Naive thymus-derived CD4-positive, alpha-beta T cell (primary cell): ENCODE measurements around the gene LMX1A. TPM values are rescaled to one million over a fixed set of nuclear protein-coding genes. Genes with fewer than 3 reads are reported as not detected.

Experiments used
- ATAC-seq: fragments of 150-1000 bp; cut with Tn5 transposase; 2 replicates; pipeline ENCODE4 v1.10.0; 2021; ENCODE audit warnings: mild to moderate bottlenecking, moderate library complexity
- CTCF ChIA-PET: fragments of 350-600 bp; sonication (Branson Sonifier 250); formaldehyde crosslinking; loops from one replicate; lab custom pipeline; 2021; ENCODE audit warnings: antibody characterized with exemption; lab: Charles Lee
- POLR2A ChIA-PET: fragments of 350-600 bp; sonication (Branson Sonifier 250); formaldehyde crosslinking; loops from one replicate; lab custom pipeline; 2021; ENCODE audit warnings: antibody characterized with exemption, inconsistent platforms; lab: Charles Lee
- DNase-seq, 9 donors: peaks; one replicate each; pipeline versions ENCODE4 v3.0.0 to v3.0.0-alpha.2; 2020 to 2022; ENCODE audit warnings: mixed read lengths in 1 of 9
- H3K27ac ChIP-seq: one replicate; pipeline ENCODE4 v1.7.0; 2013; ENCODE audit warnings: mild to moderate bottlenecking, low read depth, low read length, moderate library complexity
- H3K27me3 ChIP-seq, 2 donors: one replicate each; pipeline ENCODE4 v1.7.0; 2013; ENCODE audit warnings: low read length in 2 of 2, mild to moderate bottlenecking in 2 of 2, moderate library complexity in 2 of 2; ENCODE audit not compliant: control insufficient read depth in 2 of 2, insufficient read depth in 2 of 2
- H3K36me3 ChIP-seq, 3 experiments: 1 replicate in 2 of 3; 2 replicates in 1 of 3; pipeline ENCODE4 v1.7.0; 2013; ENCODE audit warnings: low read length in 3 of 3, mild to moderate bottlenecking in 3 of 3, moderate library complexity in 1 of 3; ENCODE audit not compliant: insufficient read depth in 3 of 3, control insufficient read depth in 2 of 3
- H3K4me1 ChIP-seq, 2 donors: one replicate each; pipeline ENCODE4 v1.7.0; 2013; ENCODE audit warnings: low read length in 2 of 2, mild to moderate bottlenecking in 2 of 2, moderate library complexity in 1 of 2; ENCODE audit not compliant: control insufficient read depth in 2 of 2, insufficient read depth in 2 of 2
- H3K4me3 ChIP-seq: 2 replicates; pipeline ENCODE4 v1.7.0; 2013; ENCODE audit warnings: mild to moderate bottlenecking, low read length
- H3K9me3 ChIP-seq, 3 experiments: 1 replicate in 2 of 3; 2 replicates in 1 of 3; pipeline ENCODE4 v1.7.0; 2013; ENCODE audit warnings: low read length in 3 of 3; ENCODE audit not compliant: control insufficient read depth in 2 of 3
- H3K27ac Mint-ChIP-seq, 9 donors: one replicate each; pipeline ENCODE4 v1.8.0; 2020 to 2022; ENCODE audit warnings: mixed read lengths in 9 of 9, mild to moderate bottlenecking in 8 of 9, moderate library complexity in 5 of 9, inconsistent platforms in 2 of 9
- H3K27me3 Mint-ChIP-seq, 5 donors: one replicate each; pipeline ENCODE4 v1.8.0; 2021 to 2022; ENCODE audit warnings: mixed read lengths in 5 of 5, mild to moderate bottlenecking in 1 of 5
- H3K36me3 Mint-ChIP-seq, 5 donors: one replicate each; pipeline ENCODE4 v1.8.0; 2020 to 2022; ENCODE audit warnings: mixed read lengths in 5 of 5, mild to moderate bottlenecking in 3 of 5, inconsistent platforms in 1 of 5
- H3K4me1 Mint-ChIP-seq, 7 donors: one replicate each; pipeline ENCODE4 v1.8.0; 2020 to 2022; ENCODE audit warnings: mixed read lengths in 7 of 7, mild to moderate bottlenecking in 3 of 7, inconsistent platforms in 1 of 7
- H3K4me3 Mint-ChIP-seq, 10 donors: one replicate each; pipeline ENCODE4 v1.8.0; 2020 to 2022; ENCODE audit warnings: mild to moderate bottlenecking in 10 of 10, mixed read lengths in 10 of 10, moderate library complexity in 6 of 10, inconsistent platforms in 2 of 10
- H3K9me3 Mint-ChIP-seq, 11 donors: one replicate each; pipeline ENCODE4 v1.8.0; 2020 to 2022; ENCODE audit warnings: mixed read lengths in 11 of 11, mild to moderate bottlenecking in 4 of 11, inconsistent platforms in 1 of 11, moderate library complexity in 1 of 11
- intact Hi-C, 2 donors: fragments of 100-400 bp; cut with micrococcal nuclease; formaldehyde crosslinking; loops; one replicate each; pipeline ENCODE4 v1.15.1; 2023
- polyA plus RNA-seq, 2 donors: library from polyadenylated mRNA; unstranded; fragments of 300-500 nt; fragmentation: Illumina TruSeq; gene quantifications; one replicate each; pipeline ENCODE4 v1.2.3, GENCODE V29; 2021
- total RNA-seq, 6 experiments: library from RNA in 5 of 6; stranded (reverse) in 5 of 6; gene quantifications; 1 replicate in 5 of 6; 2 replicates in 1 of 6; pipeline ENCODE4 v1.2.3 and lab custom pipeline; 2021 to 2026

The LMX1A gene
- total and polyA plus RNA-seq, 7 experiments from 2014 or later = not detected

- H3K27ac ChIP-seq = no peak overlapping the region
- no peak for DNase-seq
- intact Hi-C loops = no loop called here
Measured at GRCh38 chr1:165265196-165265838, 91.2 kb downstream of the LMX1A start.

DNA sequence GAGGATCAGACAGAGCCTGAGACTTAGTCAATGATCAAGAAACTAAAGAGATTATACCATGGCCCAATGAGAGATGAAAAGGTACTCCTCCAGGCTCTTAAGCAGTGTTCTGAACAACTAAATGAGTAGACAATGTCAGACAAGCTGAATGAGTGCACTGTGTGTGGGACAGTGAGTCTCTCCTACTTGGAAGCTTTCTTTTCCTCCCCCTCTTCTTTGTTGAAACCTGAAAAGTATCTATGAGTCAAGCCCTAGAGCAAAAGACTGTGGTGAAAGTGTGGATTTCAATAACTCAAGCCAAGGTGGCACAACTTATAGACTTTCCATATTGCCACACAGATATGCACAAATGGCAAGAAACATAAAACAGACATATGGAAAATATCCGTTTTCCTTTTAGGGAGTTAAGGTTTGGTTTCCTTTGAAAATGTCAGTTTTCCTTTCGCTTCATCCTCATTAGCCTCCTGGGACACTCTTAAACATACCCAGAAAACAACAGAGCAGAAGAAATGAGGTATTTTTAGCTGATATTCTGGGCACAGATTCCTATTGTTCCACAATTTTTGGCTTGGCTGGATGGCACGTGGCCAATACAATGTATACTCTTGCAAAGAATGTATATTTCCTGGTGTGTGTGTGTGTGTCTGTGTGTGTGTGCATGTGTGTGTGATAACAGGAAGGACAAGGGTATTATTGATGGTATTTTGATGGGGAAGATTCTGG is 96.6 kb downstream of the LMX1A start:
- Mint-ChIP-seq H3K9me3 (peaks cover 0 to 13% (median 2%) of the 10 kb centered on the region in 11 donors), H3K36me3 (peaks cover 0 to 3% (median 0%) of the 10 kb centered on the region in 5 donors), H3K4me3 (no peak overlapping the region), H3K27ac (no peak overlapping the region), H3K27me3 (peaks cover 2 to 40% (median 26%) of the 10 kb centered on the region in 5 donors), H3K4me1 (no peaks in the 10 kb centered on the region)
- no peaks in the 10 kb centered on the region for H3K9me3 ChIP-seq
- CTCF ChIA-PET = no interaction called here
- no peak overlapping the region for H3K27ac ChIP-seq
- H3K4me1 ChIP-seq = no peaks in the 10 kb centered on the region
- no peak for ATAC-seq
- POLR2A ChIA-PET = no interaction called here
- no peak overlapping the region for H3K4me3 ChIP-seq
- no peak for DNase-seq
- no peaks in the 10 kb centered on the region for H3K36me3 ChIP-seq
- intact Hi-C loops = loop anchor here in 1 of 2 donors (5.0 kb wide), 1 partner anchor 107 kb away; no protein-coding TSS in a partner anchor
- H3K27me3 ChIP-seq = no peaks in the 10 kb centered on the region

More at GRCh38 chr1:165265196-165265838, 91.2 kb downstream of the LMX1A start:
- Histone ChIP-seq H3K4me3 (no peak overlapping the region), H3K27me3 (no peaks in the 10 kb centered on the region), H3K9me3 (no peaks in the 10 kb centered on the region), H3K4me1 (no peaks in the 10 kb centered on the region), H3K36me3 (no peaks in the 10 kb centered on the region)
- ChIA-PET CTCF (no interaction called here), POLR2A (no interaction called here)
- no peaks in the 10 kb centered on the region for H3K36me3 Mint-ChIP-seq
- H3K4me1 Mint-ChIP-seq = no peaks in the 10 kb centered on the region
- H3K9me3 Mint-ChIP-seq = peaks cover 0 to 16% (median 6%) of the 10 kb centered on the region in 11 donors
- H3K27ac Mint-ChIP-seq = no peak overlapping the region
- peaks cover 0 to 27% (median 19%) of the 10 kb centered on the region in 5 donors for H3K27me3 Mint-ChIP-seq
- H3K4me3 Mint-ChIP-seq = no peak overlapping the region
- no peak for ATAC-seq

GRCh38 chr1:165259236-165259635 is 97.3 kb downstream of the LMX1A start:
- ATAC-seq (no peak), DNase-seq (no peak)
- peaks cover 2 to 46% (median 28%) of the 10 kb centered on the region in 5 donors for H3K27me3 Mint-ChIP-seq
- peaks cover 0 to 3% (median 0%) of the 10 kb centered on the region in 5 donors for H3K36me3 Mint-ChIP-seq
- CTCF ChIA-PET = no interaction called here
- intact Hi-C loops = loop anchor here in 1 of 2 donors (5.0 kb wide), 1 partner anchor 108 kb away; no protein-coding TSS in a partner anchor
- no peaks in the 10 kb centered on the region for H3K4me1 ChIP-seq
- no peak overlapping the region for H3K4me3 ChIP-seq
- no peak overlapping the region for H3K27ac Mint-ChIP-seq
- H3K4me1 Mint-ChIP-seq = no peaks in the 10 kb centered on the region
- H3K27ac ChIP-seq = no peak overlapping the region
- POLR2A ChIA-PET = no interaction called here
- no peak overlapping the region for H3K4me3 Mint-ChIP-seq
- H3K36me3 ChIP-seq = no peaks in the 10 kb centered on the region
- no peaks in the 10 kb centered on the region for H3K27me3 ChIP-seq
- no peaks in the 10 kb centered on the region for H3K9me3 ChIP-seq
- peaks cover 0 to 13% (median 2%) of the 10 kb centered on the region in 11 donors for H3K9me3 Mint-ChIP-seq

- intact Hi-C loops = loop anchor here in 1 of 2 donors (1.0 to 5.0 kb wide), 2 partner anchors 109 to 335 kb away; no protein-coding TSS in a partner anchor
- Histone ChIP-seq H3K27ac (no peak overlapping the region), H3K36me3 (no peaks in the 10 kb centered on the region), H3K4me1 (no peaks in the 10 kb centered on the region), H3K9me3 (no peaks in the 10 kb centered on the region), H3K4me3 (no peak overlapping the region), H3K27me3 (no peaks in the 10 kb centered on the region)
- ChIA-PET CTCF (interaction anchor here (0.5 kb wide), 1 partner anchor 334 kb away, joined by 3 read pairs; no protein-coding TSS in a partner anchor), POLR2A (no interaction called here)
- Mint-ChIP-seq H3K36me3 (peaks cover 0 to 3% (median 0%) of the 10 kb centered on the region in 5 donors), H3K9me3 (peaks cover 0 to 10% (median 2%) of the 10 kb centered on the region in 11 donors), H3K27ac (no peak overlapping the region), H3K27me3 (peaks cover 2 to 43% (median 28%) of the 10 kb centered on the region in 5 donors), H3K4me1 (no peaks in the 10 kb centered on the region), H3K4me3 (no peak overlapping the region)
- ATAC-seq (no peak), DNase-seq (peak in 2 of 9 donors; percentile 0 to 33)
Measured at GRCh38 chr1:165257969-165258459, 98.5 kb downstream of the LMX1A start.

- H3K9me3 ChIP-seq = no peaks in the 10 kb centered on the region
- H3K27ac ChIP-seq = no peak overlapping the region
- H3K9me3 Mint-ChIP-seq = peaks cover 0 to 8% (median 0%) of the 10 kb centered on the region in 11 donors
- ChIA-PET POLR2A (no interaction called here), CTCF (no interaction called here)
- no peak overlapping the region for H3K4me3 ChIP-seq
- H3K4me1 ChIP-seq = no peaks in the 10 kb centered on the region
- no peak overlapping the region for H3K27ac Mint-ChIP-seq
- no peaks in the 10 kb centered on the region for H3K27me3 ChIP-seq
- H3K4me1 Mint-ChIP-seq = no peaks in the 10 kb centered on the region
- H3K27me3 Mint-ChIP-seq = peaks cover 2 to 41% (median 35%) of the 10 kb centered on the region in 5 donors
- DNase-seq (no peak), ATAC-seq (no peak)
- no peaks in the 10 kb centered on the region for H3K36me3 ChIP-seq
- peaks cover 0 to 3% (median 0%) of the 10 kb centered on the region in 5 donors for H3K36me3 Mint-ChIP-seq
- intact Hi-C loops = loop anchor here in 1 of 2 donors (5.0 kb wide), 1 partner anchor 112 kb away; no protein-coding TSS in a partner anchor
- H3K4me3 Mint-ChIP-seq = no peak overlapping the region
Measured at GRCh38 chr1:165254896-165255625, 101.5 kb downstream of the LMX1A start.

DNA sequence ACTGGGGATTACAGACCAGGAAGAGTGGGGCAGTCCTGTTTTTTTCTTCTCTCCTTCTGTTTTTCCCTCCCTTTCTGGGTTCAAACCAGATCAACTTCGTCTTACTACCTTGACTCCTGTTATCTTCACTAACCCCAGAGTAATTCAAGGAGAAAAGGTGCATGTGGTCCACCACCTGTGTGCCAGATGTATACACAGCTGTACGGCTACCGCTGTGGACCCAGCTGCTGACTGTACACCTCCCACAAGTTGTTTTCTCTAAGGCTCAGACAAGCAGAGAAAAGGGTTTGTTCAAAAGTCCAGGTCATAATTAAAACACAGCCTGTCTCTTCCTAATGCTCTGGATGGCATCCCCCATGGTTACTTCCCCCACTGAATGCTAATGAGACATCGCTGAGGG is 102.1 kb downstream of the LMX1A start:
- no peak for DNase-seq
- H3K27me3 Mint-ChIP-seq = peaks cover under 1 to 44% (median 35%) of the 10 kb centered on the region in 5 donors
- no peak overlapping the region for H3K4me3 Mint-ChIP-seq
- intact Hi-C loops = no loop called here
- peaks cover 0 to 8% (median 0%) of the 10 kb centered on the region in 11 donors for H3K9me3 Mint-ChIP-seq
- no peak overlapping the region for H3K27ac ChIP-seq
- no peak overlapping the region for H3K4me3 ChIP-seq
- ATAC-seq = no peak
- H3K27me3 ChIP-seq = no peaks in the 10 kb centered on the region
- H3K9me3 ChIP-seq = no peaks in the 10 kb centered on the region
- no peaks in the 10 kb centered on the region for H3K4me1 ChIP-seq
- ChIA-PET POLR2A (no interaction called here), CTCF (no interaction called here)
- H3K36me3 Mint-ChIP-seq = peaks cover 0 to 3% (median 0%) of the 10 kb centered on the region in 5 donors
- no peaks in the 10 kb centered on the region for H3K36me3 ChIP-seq
- H3K4me1 Mint-ChIP-seq = no peaks in the 10 kb centered on the region
- peak overlapping the region in 1 of 9 donors; percentile 54 for H3K27ac Mint-ChIP-seq
